ENCODE results near the gene VAV2. TPM values are rescaled to one million over a fixed set of nuclear protein-coding genes. Genes with fewer than 3 reads are reported as not detected.

VAV2 gene
- total RNA-seq, 1 experiment from 2014 or later, result 3.5 TPM

DNA sequence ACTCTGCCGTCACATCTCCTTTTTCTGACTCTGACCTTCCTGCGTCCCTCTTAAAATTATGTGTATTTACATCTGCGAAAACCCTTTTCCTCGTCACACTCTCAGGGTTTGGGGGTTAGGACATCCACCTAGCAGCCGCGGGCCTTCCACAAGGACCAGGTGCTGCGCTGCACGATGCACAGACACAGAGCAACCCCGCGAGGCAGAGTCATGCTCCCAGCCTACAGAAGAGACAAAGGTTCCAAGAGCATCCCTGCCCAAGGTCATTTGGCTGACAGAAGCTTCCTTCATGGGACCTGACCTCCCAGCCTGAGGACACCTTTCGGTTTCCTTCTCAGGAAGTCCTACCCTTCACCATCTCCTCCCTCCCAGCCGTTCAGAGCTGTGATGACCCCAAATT lies 135.3 kb downstream of the VAV2 start:
- peaks cover 25% of the 10 kb centered on the region; the same call in 1 of the 2 replicates for H4K20me1 ChIP-seq (ENCODE audit: insufficient read depth, low read depth, low read length)
- H3K27me3 ChIP-seq (ENCODE audit: low read length), result no peaks in the 10 kb centered on the region
- H3K9me2 ChIP-seq (replicated peaks; ENCODE audit: insufficient read depth, low read length), result no peaks in the 10 kb centered on the region
- no peak overlapping the region for H3K9ac ChIP-seq (ENCODE audit: low read length)
- no peaks in the 10 kb centered on the region for H3K36me3 ChIP-seq (ENCODE audit: insufficient read depth, low read length)
- no peaks in the 10 kb centered on the region for H3K79me2 ChIP-seq (ENCODE audit: low read length)
- H3K4me2 ChIP-seq (ENCODE audit: low read depth, low read length, poor library complexity, severe bottlenecking), result no peak overlapping the region
- H3K4me1 ChIP-seq (ENCODE audit: low read length), result no peaks in the 10 kb centered on the region
- DNase-seq, result no peak
- H3K4me3 ChIP-seq (ENCODE audit: low read length), result no peak overlapping the region
- H3K27ac ChIP-seq (ENCODE audit: low read length), result no peak overlapping the region
- H3K9me3 ChIP-seq (ENCODE audit: low read length), result no peaks in the 10 kb centered on the region
- no peak overlapping the region for H2AFZ ChIP-seq (ENCODE audit: low read length)

DNA sequence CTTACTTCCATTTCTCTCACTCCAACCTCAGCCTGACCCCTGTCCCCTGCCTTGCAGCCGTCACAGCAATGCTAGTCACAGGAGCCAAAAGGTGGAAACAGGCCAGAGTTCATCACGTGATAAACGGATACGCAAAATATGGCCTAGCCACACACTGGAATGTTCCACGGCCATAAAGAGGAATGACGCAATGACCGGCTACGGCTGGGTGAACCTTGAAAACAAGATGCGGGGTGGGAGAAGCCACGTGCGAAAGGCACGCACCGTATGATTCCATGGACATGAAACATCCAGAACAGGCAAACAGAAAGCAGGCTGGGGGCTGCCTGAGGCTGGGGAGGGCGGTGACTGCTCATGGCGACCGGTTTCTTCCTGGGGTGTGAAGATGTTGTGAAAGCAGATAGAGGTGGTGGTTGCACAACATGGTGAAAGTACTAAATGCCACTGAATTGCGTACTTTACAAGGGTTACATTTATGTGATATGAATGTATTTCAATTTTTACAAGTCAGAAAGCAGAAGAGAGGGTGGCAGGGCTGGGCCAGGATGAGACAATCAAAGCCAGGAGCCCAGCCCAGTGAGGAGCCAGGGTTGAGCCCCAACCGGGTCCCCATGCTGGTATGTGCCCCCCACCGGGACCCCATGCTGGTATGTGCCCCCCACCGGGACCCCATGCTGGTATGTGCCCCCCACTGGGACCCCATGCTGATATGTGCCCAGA lies 136.2 kb downstream of the VAV2 start:
- Histone ChIP-seq H3K9ac (ENCODE audit: low read length) (no peak overlapping the region), H3K9me2 (replicated peaks; ENCODE audit: insufficient read depth, low read length) (no peaks in the 10 kb centered on the region), H3K4me3 (ENCODE audit: low read length) (no peak overlapping the region), H2AFZ (ENCODE audit: low read length) (no peak overlapping the region), H3K4me2 (ENCODE audit: low read depth, low read length, poor library complexity, severe bottlenecking) (no peak overlapping the region), H3K36me3 (ENCODE audit: insufficient read depth, low read length) (no peaks in the 10 kb centered on the region), H4K20me1 (ENCODE audit: insufficient read depth, low read depth, low read length) (peaks cover 25% of the 10 kb centered on the region; the same call in 1 of the 2 replicates), H3K9me3 (ENCODE audit: low read length) (no peaks in the 10 kb centered on the region), H3K27ac (ENCODE audit: low read length) (no peak overlapping the region), H3K4me1 (ENCODE audit: low read length) (no peaks in the 10 kb centered on the region), H3K79me2 (ENCODE audit: low read length) (no peaks in the 10 kb centered on the region), H3K27me3 (ENCODE audit: low read length) (no peaks in the 10 kb centered on the region)
- no peak for DNase-seq

- H3K4me3 ChIP-seq (ENCODE audit: low read length), result no peak overlapping the region
- H3K79me2 ChIP-seq (ENCODE audit: low read length), result no peaks in the 10 kb centered on the region
- no peaks in the 10 kb centered on the region for H3K9me3 ChIP-seq (ENCODE audit: low read length)
- H3K4me2 ChIP-seq (ENCODE audit: low read depth, low read length, poor library complexity, severe bottlenecking), result no peak overlapping the region
- peaks cover 31% of the 10 kb centered on the region; the same call in 1 of the 2 replicates for H4K20me1 ChIP-seq (ENCODE audit: insufficient read depth, low read depth, low read length)
- no peaks in the 10 kb centered on the region for H3K4me1 ChIP-seq (ENCODE audit: low read length)
- H3K9me2 ChIP-seq (replicated peaks; ENCODE audit: insufficient read depth, low read length), result no peaks in the 10 kb centered on the region
- H2AFZ ChIP-seq (ENCODE audit: low read length), result no peak overlapping the region
- no peaks in the 10 kb centered on the region for H3K36me3 ChIP-seq (ENCODE audit: insufficient read depth, low read length)
- no peak overlapping the region for H3K9ac ChIP-seq (ENCODE audit: low read length)
- DNase-seq, result no peak
- H3K27me3 ChIP-seq (ENCODE audit: low read length), result no peaks in the 10 kb centered on the region
- H3K27ac ChIP-seq (ENCODE audit: low read length), result no peak overlapping the region
These were observed 136.8 kb downstream of the VAV2 start for GRCh38 chr9:133855371-133855770.

DNA sequence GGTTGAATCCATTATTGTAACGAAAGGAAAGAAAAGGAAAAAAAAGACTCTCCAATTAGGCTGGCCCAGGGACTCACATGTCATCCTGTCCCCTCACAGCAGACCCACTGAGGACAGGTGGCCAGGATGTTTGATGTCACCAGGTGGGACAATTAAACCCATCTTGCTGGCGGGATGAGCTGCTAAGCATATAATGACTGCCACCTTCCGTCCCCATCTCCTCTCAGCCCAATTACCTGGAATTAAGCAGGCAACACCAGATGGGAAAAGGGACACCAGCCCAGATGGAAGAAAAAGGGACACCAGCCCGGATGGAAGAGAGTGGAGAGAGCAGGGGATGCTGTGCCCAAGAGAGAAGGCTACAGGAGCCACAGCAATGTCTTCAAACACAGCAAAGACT lies 137.4 kb downstream of the VAV2 start:
- Histone ChIP-seq H3K79me2 (ENCODE audit: low read length) (no peaks in the 10 kb centered on the region), H3K4me3 (ENCODE audit: low read length) (no peak overlapping the region), H3K4me1 (ENCODE audit: low read length) (no peaks in the 10 kb centered on the region), H3K27ac (ENCODE audit: low read length) (no peak overlapping the region), H3K9me3 (ENCODE audit: low read length) (no peaks in the 10 kb centered on the region), H3K27me3 (ENCODE audit: low read length) (no peaks in the 10 kb centered on the region), H3K9me2 (replicated peaks; ENCODE audit: insufficient read depth, low read length) (no peaks in the 10 kb centered on the region), H3K4me2 (ENCODE audit: low read depth, low read length, poor library complexity, severe bottlenecking) (no peak overlapping the region), H3K9ac (ENCODE audit: low read length) (no peak overlapping the region), H3K36me3 (ENCODE audit: insufficient read depth, low read length) (no peaks in the 10 kb centered on the region), H4K20me1 (ENCODE audit: insufficient read depth, low read depth, low read length) (peaks cover 32% of the 10 kb centered on the region; the same call in 1 of the 2 replicates), H2AFZ (ENCODE audit: low read length) (no peak overlapping the region)
- no peak for DNase-seq

- Histone ChIP-seq H3K4me2 (ENCODE audit: low read depth, low read length, poor library complexity, severe bottlenecking) (no peak overlapping the region), H3K9me3 (ENCODE audit: low read length) (no peaks in the 10 kb centered on the region), H3K9ac (ENCODE audit: low read length) (no peak overlapping the region), H3K4me3 (ENCODE audit: low read length) (no peak overlapping the region), H4K20me1 (ENCODE audit: insufficient read depth, low read depth, low read length) (peaks cover 32% of the 10 kb centered on the region; the same call in 1 of the 2 replicates), H2AFZ (ENCODE audit: low read length) (no peak overlapping the region), H3K4me1 (ENCODE audit: low read length) (no peaks in the 10 kb centered on the region), H3K27me3 (ENCODE audit: low read length) (no peaks in the 10 kb centered on the region), H3K79me2 (ENCODE audit: low read length) (no peaks in the 10 kb centered on the region), H3K9me2 (replicated peaks; ENCODE audit: insufficient read depth, low read length) (no peaks in the 10 kb centered on the region), H3K36me3 (ENCODE audit: insufficient read depth, low read length) (no peaks in the 10 kb centered on the region), H3K27ac (ENCODE audit: low read length) (no peak overlapping the region)
- no peak for DNase-seq
These were observed 138.1 kb downstream of the VAV2 start for GRCh38 chr9:133854048-133854447.

GRCh38 chr9:133853331-133853730 lies 138.8 kb downstream of the VAV2 start:
- no peak overlapping the region for H3K4me3 ChIP-seq (ENCODE audit: low read length)
- H3K9me3 ChIP-seq (ENCODE audit: low read length), result no peaks in the 10 kb centered on the region
- DNase-seq, result no peak
- no peaks in the 10 kb centered on the region for H3K36me3 ChIP-seq (ENCODE audit: insufficient read depth, low read length)
- peaks cover 28% of the 10 kb centered on the region; the same call in 1 of the 2 replicates for H4K20me1 ChIP-seq (ENCODE audit: insufficient read depth, low read depth, low read length)
- H2AFZ ChIP-seq (ENCODE audit: low read length), result no peak overlapping the region
- H3K27me3 ChIP-seq (ENCODE audit: low read length), result no peaks in the 10 kb centered on the region
- no peak overlapping the region for H3K9ac ChIP-seq (ENCODE audit: low read length)
- H3K4me1 ChIP-seq (ENCODE audit: low read length), result no peaks in the 10 kb centered on the region
- no peak overlapping the region for H3K27ac ChIP-seq (ENCODE audit: low read length)
- H3K4me2 ChIP-seq (ENCODE audit: low read depth, low read length, poor library complexity, severe bottlenecking), result no peak overlapping the region
- no peaks in the 10 kb centered on the region for H3K79me2 ChIP-seq (ENCODE audit: low read length)
- no peaks in the 10 kb centered on the region for H3K9me2 ChIP-seq (replicated peaks; ENCODE audit: insufficient read depth, low read length)

DNA sequence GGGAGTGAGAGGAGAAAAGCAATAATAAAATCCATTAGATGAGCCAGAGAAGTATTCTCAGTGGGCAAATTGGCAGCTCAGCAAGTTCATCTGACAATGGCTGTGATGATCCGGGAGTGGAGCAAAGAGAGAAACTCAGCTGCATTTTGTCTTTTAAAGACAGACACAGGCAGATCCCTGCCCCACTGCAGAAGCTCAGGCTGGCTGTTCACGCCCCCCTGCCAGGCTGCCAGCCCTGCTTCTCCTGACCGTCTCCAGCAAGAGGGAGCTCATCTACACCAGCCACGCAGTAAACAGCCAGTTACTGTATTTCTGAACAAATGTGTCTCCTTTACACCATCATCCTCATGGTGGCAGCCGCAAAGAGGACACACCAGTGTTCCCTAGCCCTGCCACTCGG lies 139.7 kb downstream of the VAV2 start:
- H3K9me3 ChIP-seq (ENCODE audit: low read length), result no peaks in the 10 kb centered on the region
- peaks cover 28% of the 10 kb centered on the region; the same call in 1 of the 2 replicates for H4K20me1 ChIP-seq (ENCODE audit: insufficient read depth, low read depth, low read length)
- no peak overlapping the region for H3K4me3 ChIP-seq (ENCODE audit: low read length)
- no peak overlapping the region for H3K4me2 ChIP-seq (ENCODE audit: low read depth, low read length, poor library complexity, severe bottlenecking)
- no peak for DNase-seq
- no peaks in the 10 kb centered on the region for H3K27me3 ChIP-seq (ENCODE audit: low read length)
- no peak overlapping the region for H3K27ac ChIP-seq (ENCODE audit: low read length)
- H3K4me1 ChIP-seq (ENCODE audit: low read length), result no peaks in the 10 kb centered on the region
- H3K36me3 ChIP-seq (ENCODE audit: insufficient read depth, low read length), result no peaks in the 10 kb centered on the region
- H2AFZ ChIP-seq (ENCODE audit: low read length), result no peak overlapping the region
- H3K9me2 ChIP-seq (replicated peaks; ENCODE audit: insufficient read depth, low read length), result no peaks in the 10 kb centered on the region
- H3K79me2 ChIP-seq (ENCODE audit: low read length), result no peaks in the 10 kb centered on the region
- no peak overlapping the region for H3K9ac ChIP-seq (ENCODE audit: low read length)

GRCh38 chr9:133851693-133852092 lies 140.4 kb downstream of the VAV2 start:
- Histone ChIP-seq H3K9me3 (ENCODE audit: low read length) (no peaks in the 10 kb centered on the region), H4K20me1 (ENCODE audit: insufficient read depth, low read depth, low read length) (peaks cover 24% of the 10 kb centered on the region; the same call in 1 of the 2 replicates), H3K27me3 (ENCODE audit: low read length) (no peaks in the 10 kb centered on the region), H3K27ac (ENCODE audit: low read length) (no peak overlapping the region), H3K79me2 (ENCODE audit: low read length) (no peaks in the 10 kb centered on the region), H3K4me3 (ENCODE audit: low read length) (no peak overlapping the region), H2AFZ (ENCODE audit: low read length) (no peak overlapping the region), H3K4me2 (ENCODE audit: low read depth, low read length, poor library complexity, severe bottlenecking) (no peak overlapping the region), H3K9ac (ENCODE audit: low read length) (no peak overlapping the region), H3K9me2 (replicated peaks; ENCODE audit: insufficient read depth, low read length) (no peaks in the 10 kb centered on the region), H3K36me3 (ENCODE audit: insufficient read depth, low read length) (no peaks in the 10 kb centered on the region), H3K4me1 (ENCODE audit: low read length) (no peaks in the 10 kb centered on the region)
- no peak for DNase-seq

Measured in Karpas-422 (cell line).